Right hindlimb (tissue), 1 donor: ENCODE measurements around the gene CST3.
"Not testable (repeated sequence)": the region's sequence is repeated elsewhere in the genome, so short reads cannot be mapped to it uniquely, and the experiment has no call there.

Source experiments
- DNase-seq: peaks from one replicate; pipeline ENCODE4 v3.0.0-alpha.2; 2018

Gene CST3

GRCh38 chr20:23661002-23661429 is 23.3 kb upstream of the CST3 start:
- DNase-seq = no peak

GRCh38 chr20:23659989-23660837 is 22.5 kb upstream of the CST3 start:
- DNase-seq = no peak

GRCh38 chr20:23659610-23659988 is 21.8 kb upstream of the CST3 start:
- DNase-seq = not testable (repeated sequence)

GRCh38 chr20:23658989-23659609 is 21.3 kb upstream of the CST3 start:
- no peak for DNase-seq

- no peak for DNase-seq
Observed at GRCh38 chr20:23658336-23658735, 20.6 kb upstream of the CST3 start.

- no peak for DNase-seq
Observed at GRCh38 chr20:23657202-23657601, 19.4 kb upstream of the CST3 start.

- DNase-seq = no peak
Observed at GRCh38 chr20:23656372-23656771, 18.6 kb upstream of the CST3 start.

- peak; percentile 63 for DNase-seq
Observed at GRCh38 chr20:23655491-23656211, 17.9 kb upstream of the CST3 start.

- no peak for DNase-seq
Observed at GRCh38 chr20:23654717-23655116, 17.0 kb upstream of the CST3 start.

GRCh38 chr20:23654000-23654399 is 16.2 kb upstream of the CST3 start:
- no peak for DNase-seq

GRCh38 chr20:23653400-23653938 is 15.7 kb upstream of the CST3 start:
- DNase-seq = no peak

GRCh38 chr20:23652926-23653325 is 15.2 kb upstream of the CST3 start:
- DNase-seq = no peak

- no peak for DNase-seq
Observed at GRCh38 chr20:23652371-23652770, 14.6 kb upstream of the CST3 start.

- no peak for DNase-seq
Observed at GRCh38 chr20:23651117-23651516, 13.4 kb upstream of the CST3 start.

GRCh38 chr20:23649830-23650417 is 12.2 kb upstream of the CST3 start:
- DNase-seq = no peak

GRCh38 chr20:23649242-23649641 is 11.5 kb upstream of the CST3 start:
- DNase-seq = no peak

GRCh38 chr20:23647346-23647745 is 9.6 kb upstream of the CST3 start:
- DNase-seq = no peak

- DNase-seq = no peak
Observed at GRCh38 chr20:23646106-23646873, 8.5 kb upstream of the CST3 start.

GRCh38 chr20:23645575-23645974 is 7.8 kb upstream of the CST3 start:
- DNase-seq = no peak

- DNase-seq = no peak
Observed at GRCh38 chr20:23644164-23644563, 6.4 kb upstream of the CST3 start.

- no peak for DNase-seq
Observed at GRCh38 chr20:23643659-23644058, 5.9 kb upstream of the CST3 start.
